ENCODE measurements around the gene HYAL2.

HYAL2 gene

DNA sequence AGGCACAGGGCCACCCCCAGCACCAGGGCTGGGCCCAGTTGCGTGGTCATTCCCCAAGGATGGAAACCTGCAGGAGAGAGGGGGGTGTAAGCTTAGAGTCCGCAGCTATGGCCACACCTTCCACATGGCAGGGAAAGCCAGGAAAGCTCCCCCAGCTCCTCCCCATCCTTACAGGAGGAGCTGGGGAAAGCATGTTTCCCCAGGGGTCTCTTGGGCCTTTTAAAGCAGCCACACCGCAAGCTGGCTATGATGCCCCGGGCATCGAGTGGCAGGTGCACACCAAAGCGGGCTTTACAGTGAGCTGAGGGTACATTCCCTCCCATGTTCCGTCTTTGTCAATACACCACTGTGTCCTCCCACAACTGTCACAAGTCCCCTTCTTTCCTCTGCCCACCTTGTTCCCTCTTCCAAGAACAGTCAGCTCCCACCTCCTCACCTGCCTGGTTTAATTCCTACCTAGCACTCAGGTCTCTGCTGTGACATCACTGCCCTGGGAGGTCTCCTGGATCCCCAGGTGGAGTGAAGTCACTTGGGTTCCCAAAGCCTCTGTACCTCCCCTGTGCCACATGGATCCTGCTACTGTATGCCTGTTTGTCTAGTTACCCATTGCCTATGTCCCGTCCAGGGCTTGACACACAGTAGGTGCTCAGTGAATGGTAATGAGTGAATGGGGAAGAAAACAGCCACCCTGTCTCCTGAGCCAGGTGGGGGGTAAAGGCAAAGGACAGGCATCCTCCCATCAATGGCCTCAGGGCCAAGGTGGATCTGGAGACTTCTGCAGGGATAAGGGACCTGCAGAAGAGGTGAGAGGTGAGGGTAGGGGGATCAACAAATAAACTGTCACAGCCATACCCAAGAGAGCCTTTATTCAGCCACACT is 26.8 kb downstream of the HYAL2 start:
- H3K4me1 ChIP-seq (ENCODE audit: control insufficient read depth, low read depth, low read length), result peaks cover 10% of the 10 kb centered on the region
- no peak overlapping the region for H2AK5ac ChIP-seq (ENCODE audit: low read length)
- no peak overlapping the region for H3K27ac ChIP-seq (ENCODE audit: low read depth, low read length)
- H3K4me2 ChIP-seq (ENCODE audit: low read length), result no peak overlapping the region
- no peak overlapping the region for H3K4ac ChIP-seq (ENCODE audit: low read depth, low read length)
- no peaks in the 10 kb centered on the region for H3K27me3 ChIP-seq (ENCODE audit: insufficient read depth, low read length, poor library complexity)
- no peaks in the 10 kb centered on the region for H3K36me3 ChIP-seq (ENCODE audit: control insufficient read depth, insufficient read depth, low read length)
- no peak overlapping the region for H2BK5ac ChIP-seq (ENCODE audit: low read length)
- no peak overlapping the region for H3K18ac ChIP-seq (ENCODE audit: low read length)
- peaks cover 7% of the 10 kb centered on the region for H3K79me1 ChIP-seq (ENCODE audit: low read length)
- no peak overlapping the region for H4K8ac ChIP-seq (ENCODE audit: low read depth, low read length)
- H3K4me3 ChIP-seq (ENCODE audit: low read length), result no peak overlapping the region
- no peak overlapping the region for H3K56ac ChIP-seq (ENCODE audit: low read length)
- no peak overlapping the region for H2BK15ac ChIP-seq (replicated peaks; ENCODE audit: low read depth)
- H3K79me2 ChIP-seq (ENCODE audit: control insufficient read depth, insufficient read depth, low read length), result peaks cover 8% of the 10 kb centered on the region
- no peak overlapping the region for H3K9ac ChIP-seq (ENCODE audit: low read length)
- DNase-seq, result no peak
- H2BK120ac ChIP-seq (ENCODE audit: low read depth, low read length), result no peak overlapping the region
- no peak overlapping the region for H4K5ac ChIP-seq (ENCODE audit: low read length)
- WGBS (ENCODE audit: extremely low coverage, insufficient coverage, low lambda C conversion rate), result no CpG with 5 or more reads among the region's 8 CpGs
- no peak overlapping the region for H3K23ac ChIP-seq (ENCODE audit: low read length)

DNA sequence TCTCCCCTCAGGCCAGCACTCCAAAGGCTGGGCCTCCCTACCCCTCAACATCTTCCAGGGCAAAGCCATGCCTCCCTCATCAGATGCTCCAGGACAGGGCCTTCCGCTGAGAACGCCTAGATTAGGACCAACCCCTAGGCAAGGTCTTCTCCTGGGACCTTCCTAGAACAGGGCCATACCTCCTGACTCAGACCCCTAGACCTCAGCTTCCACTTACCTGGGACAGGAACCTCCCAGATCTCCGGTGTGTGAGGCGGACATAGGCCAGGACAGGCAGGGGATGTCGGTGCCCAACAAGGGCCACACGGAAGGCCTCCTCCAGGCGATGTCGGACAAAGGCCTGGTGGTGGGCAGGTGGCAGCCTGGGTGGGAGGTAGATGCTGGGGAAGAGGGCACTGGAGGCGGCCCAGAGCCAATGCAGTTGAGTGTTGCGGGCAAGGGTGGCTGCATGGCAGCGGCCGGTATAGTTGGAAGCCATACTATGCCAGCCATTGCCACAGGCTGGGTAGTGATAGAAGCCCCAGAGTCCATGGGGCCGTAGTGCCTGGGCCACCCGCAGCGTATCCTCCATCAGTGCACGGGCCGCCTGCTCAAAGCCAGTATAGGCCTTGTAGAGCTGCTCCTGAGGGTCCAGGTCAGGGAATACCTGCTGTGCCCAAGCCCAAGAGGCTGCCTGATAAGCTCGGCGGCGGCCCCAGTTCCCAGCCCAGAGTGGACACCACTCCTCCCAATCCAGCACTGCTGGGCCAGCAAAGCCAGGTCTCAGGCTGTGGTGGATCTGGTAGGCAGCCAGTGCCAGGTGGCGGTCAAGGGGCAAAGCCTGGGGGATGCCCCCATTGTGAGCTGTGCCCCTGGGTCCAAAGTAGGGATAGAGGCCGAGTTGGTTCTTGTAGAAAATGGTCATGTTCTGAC is 27.8 kb downstream of the HYAL2 start:
- H3K36me3 ChIP-seq (ENCODE audit: control insufficient read depth, insufficient read depth, low read length), result peaks cover 5% of the 10 kb centered on the region
- H3K9ac ChIP-seq (ENCODE audit: low read length), result no peak overlapping the region
- no peak overlapping the region for H2BK5ac ChIP-seq (ENCODE audit: low read length)
- no peak overlapping the region for H2AK5ac ChIP-seq (ENCODE audit: low read length)
- no peak overlapping the region for H3K56ac ChIP-seq (ENCODE audit: low read length)
- H3K27me3 ChIP-seq (ENCODE audit: insufficient read depth, low read length, poor library complexity), result no peaks in the 10 kb centered on the region
- no peak for DNase-seq
- WGBS (ENCODE audit: extremely low coverage, insufficient coverage, low lambda C conversion rate), result no CpG with 5 or more reads among the region's 22 CpGs
- no peak overlapping the region for H3K4me2 ChIP-seq (ENCODE audit: low read length)
- H4K5ac ChIP-seq (ENCODE audit: low read length), result no peak overlapping the region
- no peak overlapping the region for H3K27ac ChIP-seq (ENCODE audit: low read depth, low read length)
- no peak overlapping the region for H3K18ac ChIP-seq (ENCODE audit: low read length)
- no peak overlapping the region for H4K8ac ChIP-seq (ENCODE audit: low read depth, low read length)
- H2BK120ac ChIP-seq (ENCODE audit: low read depth, low read length), result no peak overlapping the region
- peaks cover 5% of the 10 kb centered on the region for H3K4me1 ChIP-seq (ENCODE audit: control insufficient read depth, low read depth, low read length)
- H2BK15ac ChIP-seq (replicated peaks; ENCODE audit: low read depth), result no peak overlapping the region
- no peak overlapping the region for H3K4me3 ChIP-seq (ENCODE audit: low read length)
- H3K23ac ChIP-seq (ENCODE audit: low read length), result no peak overlapping the region
- H3K4ac ChIP-seq (ENCODE audit: low read depth, low read length), result no peak overlapping the region
- H3K79me2 ChIP-seq (ENCODE audit: control insufficient read depth, insufficient read depth, low read length), result peaks cover 14% of the 10 kb centered on the region
- H3K79me1 ChIP-seq (ENCODE audit: low read length), result peaks cover 15% of the 10 kb centered on the region

DNA sequence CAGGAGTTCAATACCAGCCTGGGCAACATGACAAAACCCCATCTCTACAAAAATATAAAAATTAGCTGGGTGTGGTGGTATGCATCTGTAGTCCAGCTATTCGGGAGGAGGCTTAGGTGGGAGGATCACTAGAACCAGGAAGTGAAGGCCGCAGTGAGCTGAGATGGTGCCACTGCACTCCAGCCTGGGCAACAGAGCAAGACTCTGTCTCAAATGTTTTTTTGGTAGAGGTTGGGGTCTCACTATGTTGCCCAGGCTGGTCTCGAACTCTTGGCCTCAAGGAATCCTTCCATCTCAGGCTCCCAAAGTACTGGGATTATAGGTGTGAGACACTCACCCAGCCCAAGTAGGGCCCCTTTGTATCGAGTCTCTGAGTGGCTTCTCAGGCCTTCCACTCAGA is 28.5 kb downstream of the HYAL2 start:
- Histone ChIP-seq H3K9ac (ENCODE audit: low read length) (no peak overlapping the region), H2BK5ac (ENCODE audit: low read length) (no peak overlapping the region), H2AK5ac (ENCODE audit: low read length) (no peak overlapping the region), H3K36me3 (ENCODE audit: control insufficient read depth, insufficient read depth, low read length) (peaks cover 9% of the 10 kb centered on the region), H3K23ac (ENCODE audit: low read length) (no peak overlapping the region), H3K56ac (ENCODE audit: low read length) (no peak overlapping the region), H2BK15ac (replicated peaks; ENCODE audit: low read depth) (no peak overlapping the region), H3K27ac (ENCODE audit: low read depth, low read length) (no peak overlapping the region), H4K8ac (ENCODE audit: low read depth, low read length) (no peak overlapping the region), H3K4me3 (ENCODE audit: low read length) (no peak overlapping the region), H3K18ac (ENCODE audit: low read length) (no peak overlapping the region), H3K4me1 (ENCODE audit: control insufficient read depth, low read depth, low read length) (peaks cover 5% of the 10 kb centered on the region), H3K79me2 (ENCODE audit: control insufficient read depth, insufficient read depth, low read length) (peaks cover 14% of the 10 kb centered on the region), H3K4me2 (ENCODE audit: low read length) (no peak overlapping the region), H3K27me3 (ENCODE audit: insufficient read depth, low read length, poor library complexity) (no peaks in the 10 kb centered on the region), H4K5ac (ENCODE audit: low read length) (no peak overlapping the region), H2BK120ac (ENCODE audit: low read depth, low read length) (no peak overlapping the region), H3K79me1 (ENCODE audit: low read length) (peaks cover 15% of the 10 kb centered on the region), H3K4ac (ENCODE audit: low read depth, low read length) (no peak overlapping the region)
- no CpG with 5 or more reads among the region's 4 CpGs for WGBS (ENCODE audit: extremely low coverage, insufficient coverage, low lambda C conversion rate)
- DNase-seq, result no peak

DNA sequence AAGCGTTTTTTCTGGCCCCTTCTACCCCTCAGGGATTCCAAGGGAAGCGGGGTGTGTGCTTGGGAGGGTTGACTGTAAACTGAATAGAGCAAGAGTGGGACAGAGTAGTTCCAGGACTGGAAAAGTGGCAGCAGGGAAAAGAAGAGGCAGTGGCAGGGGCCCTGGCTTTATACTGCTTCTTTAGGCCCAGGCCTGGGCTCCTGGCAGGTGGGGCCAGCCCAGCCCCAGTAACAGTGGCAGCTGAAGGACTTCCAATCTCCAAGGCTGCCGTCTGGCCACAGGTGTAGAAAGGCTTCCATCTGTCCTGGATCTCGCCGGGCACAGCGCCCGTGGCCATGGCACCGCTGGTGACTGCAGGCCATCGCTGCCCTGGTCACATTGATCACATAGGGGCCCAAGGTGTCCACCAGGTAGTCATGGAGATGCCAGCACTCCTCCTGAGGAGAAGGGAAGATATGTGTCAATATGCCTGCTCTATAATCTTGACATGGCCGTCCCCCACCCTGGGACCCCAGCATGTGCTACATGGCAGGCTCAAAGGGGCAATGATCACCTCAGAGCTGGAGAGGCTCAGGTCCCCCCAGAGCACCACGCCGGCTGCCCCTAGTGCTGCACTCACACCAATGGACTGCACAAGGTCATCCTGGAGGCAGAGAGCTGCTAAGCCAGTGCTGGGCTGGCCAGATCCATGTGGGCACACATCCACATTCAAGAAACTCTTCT is 29.3 kb downstream of the HYAL2 start:
- peaks cover 3% of the 10 kb centered on the region for H3K4me1 ChIP-seq (ENCODE audit: control insufficient read depth, low read depth, low read length)
- no peak overlapping the region for H3K18ac ChIP-seq (ENCODE audit: low read length)
- no peak overlapping the region for H2AK5ac ChIP-seq (ENCODE audit: low read length)
- no CpG with 5 or more reads among the region's 12 CpGs for WGBS (ENCODE audit: extremely low coverage, insufficient coverage, low lambda C conversion rate)
- no peak overlapping the region for H2BK120ac ChIP-seq (ENCODE audit: low read depth, low read length)
- no peak overlapping the region for H3K4ac ChIP-seq (ENCODE audit: low read depth, low read length)
- H2BK5ac ChIP-seq (ENCODE audit: low read length), result no peak overlapping the region
- H3K9ac ChIP-seq (ENCODE audit: low read length), result peak overlapping the region; percentile 68
- H3K27me3 ChIP-seq (ENCODE audit: insufficient read depth, low read length, poor library complexity), result no peaks in the 10 kb centered on the region
- DNase-seq, result no peak
- H3K23ac ChIP-seq (ENCODE audit: low read length), result no peak overlapping the region
- peaks cover 15% of the 10 kb centered on the region for H3K79me1 ChIP-seq (ENCODE audit: low read length)
- H3K4me2 ChIP-seq (ENCODE audit: low read length), result no peak overlapping the region
- no peak overlapping the region for H4K8ac ChIP-seq (ENCODE audit: low read depth, low read length)
- H3K56ac ChIP-seq (ENCODE audit: low read length), result peak overlapping the region; percentile 90
- no peak overlapping the region for H3K27ac ChIP-seq (ENCODE audit: low read depth, low read length)
- no peak overlapping the region for H4K5ac ChIP-seq (ENCODE audit: low read length)
- H3K36me3 ChIP-seq (ENCODE audit: control insufficient read depth, insufficient read depth, low read length), result peaks cover 15% of the 10 kb centered on the region
- H2BK15ac ChIP-seq (replicated peaks; ENCODE audit: low read depth), result no peak overlapping the region
- H3K79me2 ChIP-seq (ENCODE audit: control insufficient read depth, insufficient read depth, low read length), result peaks cover 14% of the 10 kb centered on the region
- H3K4me3 ChIP-seq (ENCODE audit: low read length), result no peak overlapping the region

DNA sequence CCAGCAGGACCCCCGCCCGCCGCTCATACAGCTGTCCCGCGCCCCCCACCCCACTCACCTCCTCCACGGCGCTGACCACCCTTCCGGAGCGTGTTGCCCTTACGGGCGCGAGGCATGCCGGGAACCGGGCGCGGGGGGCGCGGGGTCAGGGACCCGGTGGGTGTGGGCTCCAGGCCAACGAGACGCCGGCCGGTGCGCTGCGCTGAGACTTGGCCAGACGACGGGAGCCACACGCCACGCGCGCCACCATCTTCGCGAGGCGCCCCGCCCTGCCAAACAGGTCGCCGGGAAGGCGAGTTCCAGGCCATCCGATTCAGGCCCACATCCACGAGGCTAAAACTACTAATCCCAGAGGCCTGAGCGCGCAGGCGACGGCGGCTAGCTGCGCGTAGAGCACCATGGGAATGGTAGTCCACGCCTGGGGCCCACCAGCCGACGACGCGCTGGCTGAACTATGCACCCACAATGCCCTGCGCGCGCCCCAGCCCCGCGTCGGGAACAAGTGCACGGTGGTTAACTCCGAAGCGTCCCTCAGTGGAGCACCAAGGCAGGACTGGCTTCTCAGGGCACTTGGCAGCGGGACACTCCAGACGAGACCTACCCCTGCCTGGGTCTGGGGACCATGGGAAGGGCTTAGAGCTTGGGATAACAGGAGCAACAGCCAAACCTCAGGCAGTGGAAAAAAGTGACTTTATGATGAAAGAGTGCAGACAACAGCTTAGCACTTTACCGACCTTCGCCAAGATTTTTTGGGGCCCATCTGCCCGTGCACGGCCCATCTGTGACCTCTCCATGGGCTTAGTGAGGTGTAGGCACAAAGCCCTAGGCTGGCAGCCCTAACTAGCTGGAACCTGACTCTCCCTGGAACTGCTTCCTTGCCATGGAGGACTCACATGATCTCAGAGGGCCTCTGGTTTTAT is 30.1 kb downstream of the HYAL2 start, which contains the start of gene IFRD2:
TSS of gene IFRD2 (minus strand) at position 271 of the 920 bp plus-strand sequence. CDS start at position 116, 155 bp downstream.
- peaks cover 3% of the 10 kb centered on the region for H3K4me1 ChIP-seq (ENCODE audit: control insufficient read depth, low read depth, low read length)
- peak within 1 kb of the TSS; percentile 96 for H3K4me3 ChIP-seq (ENCODE audit: low read length)
- peak within 1 kb of the TSS; percentile 77 for H3K4ac ChIP-seq (ENCODE audit: low read depth, low read length)
- no CpG with 5 or more reads among the region's 67 CpGs for WGBS (ENCODE audit: extremely low coverage, insufficient coverage, low lambda C conversion rate)
- peak within 1 kb of the TSS; percentile 95 for H3K56ac ChIP-seq (ENCODE audit: low read length)
- H2AK5ac ChIP-seq (ENCODE audit: low read length), result peak within 1 kb of the TSS; percentile 27
- H2BK5ac ChIP-seq (ENCODE audit: low read length), result peak within 1 kb of the TSS; percentile 35
- peak within 1 kb of the TSS; percentile 95 for H4K5ac ChIP-seq (ENCODE audit: low read length)
- peak within 1 kb of the TSS; percentile 98 for H3K9ac ChIP-seq (ENCODE audit: low read length)
- H2BK120ac ChIP-seq (ENCODE audit: low read depth, low read length), result no peak within 1 kb of the TSS
- H3K79me2 ChIP-seq (ENCODE audit: control insufficient read depth, insufficient read depth, low read length), result peaks cover 14% of the 10 kb centered on the region
- DNase-seq, result peak; percentile 99
- peak within 1 kb of the TSS; percentile 7 for H3K18ac ChIP-seq (ENCODE audit: low read length)
- no peak within 1 kb of the TSS for H3K23ac ChIP-seq (ENCODE audit: low read length)
- H3K27me3 ChIP-seq (ENCODE audit: insufficient read depth, low read length, poor library complexity), result no peaks in the 10 kb centered on the region
- peak within 1 kb of the TSS; percentile 79 for H3K4me2 ChIP-seq (ENCODE audit: low read length)
- H3K79me1 ChIP-seq (ENCODE audit: low read length), result peaks cover 15% of the 10 kb centered on the region
- no peak within 1 kb of the TSS for H4K8ac ChIP-seq (ENCODE audit: low read depth, low read length)
- peaks cover 15% of the 10 kb centered on the region for H3K36me3 ChIP-seq (ENCODE audit: control insufficient read depth, insufficient read depth, low read length)
- H2BK15ac ChIP-seq (replicated peaks; ENCODE audit: low read depth), result no peak within 1 kb of the TSS
- no peak within 1 kb of the TSS for H3K27ac ChIP-seq (ENCODE audit: low read depth, low read length)
